Measurements from ENCODE around the gene CEP72.
"Not testable (repeated sequence)": the region's sequence is repeated elsewhere in the genome, so short reads cannot be mapped to it uniquely, and the experiment has no call there.

CEP72 gene

GRCh38 chr5:673831-674629 lies 61.9 kb downstream of the CEP72 start:
- DNase-seq, result no peak

GRCh38 chr5:674630-675011 lies 62.5 kb downstream of the CEP72 start:
- no peak for DNase-seq

- no peak for DNase-seq
These were observed 63.2 kb downstream of the CEP72 start for GRCh38 chr5:675111-675870.

- DNase-seq, result no peak
These were observed 63.9 kb downstream of the CEP72 start for GRCh38 chr5:675871-676698.

GRCh38 chr5:676699-677076 lies 64.5 kb downstream of the CEP72 start:
- no peak for DNase-seq

GRCh38 chr5:677131-678101 lies 65.3 kb downstream of the CEP72 start:
- DNase-seq, result no peak

- DNase-seq, result not testable (repeated sequence)
These were observed 66.4 kb downstream of the CEP72 start for GRCh38 chr5:678521-678920.

GRCh38 chr5:679166-679895 lies 67.2 kb downstream of the CEP72 start:
- not testable (repeated sequence) for DNase-seq

GRCh38 chr5:680118-680795 lies 68.1 kb downstream of the CEP72 start:
- DNase-seq, result not testable (repeated sequence)

- not testable (repeated sequence) for DNase-seq
These were observed 68.7 kb downstream of the CEP72 start for GRCh38 chr5:680836-681235.

GRCh38 chr5:681317-682191 lies 69.4 kb downstream of the CEP72 start:
- not testable (repeated sequence) for DNase-seq

- not testable (repeated sequence) for DNase-seq
These were observed 70.1 kb downstream of the CEP72 start for GRCh38 chr5:682216-682615.

- not testable (repeated sequence) for DNase-seq
These were observed 70.7 kb downstream of the CEP72 start for GRCh38 chr5:682651-683358.

GRCh38 chr5:683551-684481 lies 71.7 kb downstream of the CEP72 start:
- DNase-seq, result no peak

- no peak for DNase-seq
These were observed 72.6 kb downstream of the CEP72 start for GRCh38 chr5:684751-685216.

- no peak for DNase-seq
These were observed 73.4 kb downstream of the CEP72 start for GRCh38 chr5:685262-686171.

- not testable (repeated sequence) for DNase-seq
These were observed 74.0 kb downstream of the CEP72 start for GRCh38 chr5:686172-686523.
